Anterior cingulate cortex (tissue), 58 donors: ENCODE results near the gene KPNA2.
A peak's percentile ranks its signal among the peaks of the same experiment; 100 is the strongest.
"Not testable (repeated sequence)": the region's sequence is repeated elsewhere in the genome, so short reads cannot be mapped to it uniquely, and the experiment has no call there.

Source experiments
- DNase-seq, 58 donors: peaks; one replicate each; lab custom pipeline; 2025; lab: John Stamatoyannopoulos, UW

KPNA2 gene

GRCh38 chr17:68035523-68036303, at the start of gene KPNA2:
Gene KPNA2, plus strand, starts transcription at chr17:68035735. Its CDS starts 1,398 bp downstream, at chr17:68037133.
- DNase-seq, result peak; percentile 78 to 98 (median 94)

DNA sequence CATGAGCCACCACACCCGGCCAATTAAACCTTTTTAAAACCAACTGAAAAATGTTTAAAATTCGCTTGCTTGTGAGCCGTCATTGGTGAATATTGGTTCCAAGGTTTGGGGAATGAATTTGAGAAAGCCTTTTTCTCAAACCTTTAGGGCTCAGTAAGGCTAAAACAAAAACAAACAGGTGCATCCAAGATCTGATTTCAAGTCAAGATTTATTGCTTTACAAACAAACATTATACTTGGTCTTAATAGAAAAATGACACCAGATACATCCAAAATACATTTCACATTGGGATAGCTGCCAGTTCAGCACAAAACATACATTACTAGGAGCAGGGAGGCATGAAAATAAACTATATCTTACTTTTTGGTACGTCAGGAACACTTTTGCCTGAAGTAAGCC, 44.6 kb upstream of the KPNA2 start:
- no peak for DNase-seq

DNA sequence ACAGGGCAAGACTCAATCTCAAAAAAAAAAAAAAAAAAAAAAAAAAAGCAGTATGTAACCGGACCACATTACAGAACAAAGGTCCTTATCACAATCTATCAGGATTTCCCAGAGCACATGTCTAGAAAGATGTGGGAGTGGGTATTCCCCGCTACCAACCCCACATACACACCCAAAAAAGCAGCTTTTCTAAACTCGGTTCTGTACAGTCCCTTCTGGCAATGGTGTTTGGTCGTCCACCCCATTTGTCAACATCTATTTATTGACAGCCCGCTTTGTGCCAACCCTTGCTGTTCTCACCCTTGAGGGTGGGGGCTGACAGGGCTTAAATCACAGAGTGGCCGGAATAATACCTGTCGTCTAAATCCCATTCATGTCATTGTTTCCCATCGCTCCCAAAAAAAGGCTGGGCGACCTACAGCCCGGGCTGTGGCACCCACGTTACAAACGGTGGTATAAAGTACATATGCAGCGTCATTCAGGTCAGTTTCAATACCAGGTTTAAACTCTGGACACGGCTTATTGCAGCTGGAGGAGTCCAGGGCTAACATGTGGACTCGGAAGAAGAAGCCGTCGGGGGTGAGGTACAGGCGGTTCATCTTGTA, 42.9 kb upstream of the KPNA2 start:
- DNase-seq, result peak in 3 of 58 donors; percentile 35 to 45 (median 41)

GRCh38 chr17:67993153-67993997, 42.2 kb upstream of the KPNA2 start:
- DNase-seq, result peak in 55 of 58 donors; percentile 24 to 90 (median 76)

DNA sequence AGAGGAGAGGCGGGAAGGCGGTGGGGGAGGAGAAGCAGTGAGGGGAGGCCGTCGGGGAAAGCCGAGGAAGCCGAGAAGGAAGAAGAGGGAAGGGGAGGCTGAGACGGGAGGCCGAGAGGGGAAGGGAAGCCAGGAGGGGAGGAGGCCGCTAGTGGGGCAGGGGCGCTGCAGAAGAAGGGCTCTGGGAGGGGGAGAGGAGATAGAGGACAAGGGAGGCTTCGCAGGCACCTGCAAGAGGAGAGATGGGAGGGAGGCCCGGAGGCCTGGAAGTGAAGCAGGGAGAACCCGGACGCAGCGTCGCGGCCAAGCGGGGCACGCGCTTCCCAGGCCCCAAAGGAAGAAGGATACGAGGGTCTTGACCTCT, 41.6 kb upstream of the KPNA2 start:
- DNase-seq, result peak in 4 of 58 donors; percentile 45 to 68 (median 56)

DNA sequence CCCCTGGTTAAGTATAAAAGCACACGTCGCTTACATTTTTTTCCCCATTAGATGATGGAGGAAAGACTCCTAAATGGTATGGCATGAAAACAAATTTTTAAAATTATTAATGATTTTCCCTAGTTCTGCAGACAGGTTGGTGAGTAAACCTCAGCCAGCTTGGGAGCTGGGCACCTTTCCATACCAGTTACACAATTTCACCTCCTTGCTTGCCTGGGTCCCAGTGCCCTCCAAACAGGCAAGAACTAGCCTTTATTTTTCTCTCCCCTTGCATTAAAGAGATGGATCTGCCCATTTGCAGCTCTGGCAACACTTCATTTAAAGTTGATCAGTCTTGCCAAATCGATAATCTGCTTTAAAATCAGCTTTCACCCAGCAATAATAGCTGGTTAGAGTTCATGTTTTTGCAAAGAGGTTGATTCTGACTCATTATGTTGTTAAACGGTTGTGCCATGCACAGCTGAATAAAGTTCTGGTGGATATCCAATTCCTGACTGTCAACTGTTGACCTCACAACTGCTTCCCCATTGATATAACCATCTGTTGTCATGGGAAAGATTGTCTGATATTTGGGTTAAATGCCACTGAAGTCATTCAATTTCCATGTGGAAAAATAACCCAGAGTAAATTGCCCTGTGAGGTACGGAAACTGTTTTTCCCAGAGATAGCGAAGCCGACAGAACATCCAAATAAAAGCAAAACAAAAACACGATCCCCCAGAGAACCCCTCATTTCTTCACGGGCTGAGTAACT, 40.5 kb upstream of the KPNA2 start:
- DNase-seq, result peak in 4 of 58 donors; percentile 12 to 36 (median 22)

DNA sequence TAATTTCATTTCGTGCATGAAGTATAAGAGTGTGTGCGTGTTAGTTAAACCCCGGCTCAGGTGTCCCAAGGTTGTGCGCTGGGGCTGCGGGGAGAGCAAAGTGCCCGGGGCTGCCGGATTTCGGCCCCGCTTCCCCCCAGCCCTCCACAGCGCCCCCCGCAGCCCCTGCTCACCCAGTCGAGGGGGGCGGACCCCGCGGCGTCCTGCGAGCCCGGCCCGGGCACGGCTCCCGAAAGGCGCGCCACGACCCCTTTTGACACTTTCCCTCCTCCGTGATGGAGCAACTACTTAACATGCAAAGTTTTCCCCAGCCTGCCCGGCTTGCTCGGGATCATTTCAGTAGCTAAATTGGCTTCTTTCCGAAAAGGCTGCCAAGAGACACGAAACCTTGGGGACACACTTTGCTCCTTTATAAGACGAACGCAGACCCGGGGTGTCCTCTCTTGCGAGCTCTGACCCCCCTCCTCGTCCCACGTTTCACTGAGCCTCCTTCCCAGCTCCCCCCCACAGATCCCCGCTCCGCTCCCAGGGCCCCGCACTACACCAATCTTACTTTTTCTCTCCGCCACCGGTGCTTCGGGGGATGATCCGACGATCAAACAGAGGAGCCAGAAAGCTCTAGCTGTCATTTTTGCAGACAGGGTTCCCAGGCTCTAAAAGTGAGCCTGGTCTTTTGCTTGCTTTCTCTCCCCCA, 39.8 kb upstream of the KPNA2 start:
- peak in 29 of 58 donors; percentile 3 to 68 (median 27) for DNase-seq

DNA sequence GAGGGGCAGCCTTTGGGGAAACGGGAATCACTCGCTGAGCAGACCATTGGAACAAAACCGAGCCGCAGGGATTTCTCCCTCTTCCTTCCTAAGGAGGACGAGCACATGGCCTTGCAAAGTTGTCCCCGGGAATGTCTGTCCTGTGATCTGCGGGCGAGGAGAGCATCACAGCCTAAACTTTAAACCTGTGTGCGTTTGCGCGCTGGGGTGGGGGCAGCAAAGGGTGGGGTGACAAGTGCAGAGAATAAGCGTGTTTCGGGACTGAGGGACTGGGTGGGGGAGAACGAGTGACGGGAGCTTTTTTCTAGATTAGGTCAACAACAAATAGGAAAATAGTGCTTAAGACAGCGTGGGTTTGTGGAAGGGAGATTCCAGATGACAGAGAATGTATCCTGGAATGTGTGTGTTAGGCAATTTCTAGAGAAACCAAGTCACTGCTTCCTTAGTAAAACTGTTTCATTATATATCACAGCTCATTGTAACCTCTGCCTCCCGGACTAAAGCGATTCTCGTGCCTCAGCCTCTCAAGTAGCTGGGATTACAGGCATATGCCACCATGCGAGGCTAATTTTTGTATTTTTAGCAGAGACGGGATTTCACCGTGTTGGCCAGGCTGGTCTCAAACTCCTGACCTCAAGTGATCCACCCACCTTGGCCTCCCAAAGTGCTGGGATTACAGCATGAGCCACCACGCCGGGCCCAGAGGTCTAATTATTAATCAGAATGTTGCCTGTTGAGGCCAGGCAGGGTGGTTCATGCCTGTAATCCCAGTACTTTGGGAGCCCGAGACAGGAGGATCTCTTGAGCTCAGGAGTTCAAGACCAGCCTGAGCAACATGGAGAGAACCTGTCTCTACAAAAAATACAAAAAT, 39.0 kb upstream of the KPNA2 start, which contains the start of gene C17orf58:
C17orf58 (minus strand) TSS at position 169 of the 871 bp plus-strand sequence. CDS start 271 bp downstream, outside the sequence.
- DNase-seq, result peak in 3 of 58 donors; percentile 5 to 40 (median 8)

DNA sequence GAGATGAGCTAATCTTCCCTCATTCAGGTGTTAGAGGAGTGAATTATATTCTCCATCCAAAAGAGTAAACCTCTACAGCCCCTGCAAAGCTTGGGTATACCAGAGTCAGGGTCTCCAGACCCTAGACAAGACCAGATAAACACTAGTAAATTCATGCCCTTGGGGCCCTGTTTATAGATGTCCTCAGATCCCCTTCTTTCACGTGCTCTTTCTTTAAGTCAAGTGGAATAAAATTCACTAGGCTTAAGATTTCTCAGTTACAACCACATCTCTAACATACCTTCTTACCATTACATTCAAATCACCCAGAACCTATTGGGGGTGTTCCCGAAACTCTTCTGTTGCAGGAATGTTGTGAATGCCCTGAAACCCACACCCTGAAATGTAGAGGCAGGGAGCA, 37.1 kb upstream of the KPNA2 start:
- DNase-seq, result no peak

DNA sequence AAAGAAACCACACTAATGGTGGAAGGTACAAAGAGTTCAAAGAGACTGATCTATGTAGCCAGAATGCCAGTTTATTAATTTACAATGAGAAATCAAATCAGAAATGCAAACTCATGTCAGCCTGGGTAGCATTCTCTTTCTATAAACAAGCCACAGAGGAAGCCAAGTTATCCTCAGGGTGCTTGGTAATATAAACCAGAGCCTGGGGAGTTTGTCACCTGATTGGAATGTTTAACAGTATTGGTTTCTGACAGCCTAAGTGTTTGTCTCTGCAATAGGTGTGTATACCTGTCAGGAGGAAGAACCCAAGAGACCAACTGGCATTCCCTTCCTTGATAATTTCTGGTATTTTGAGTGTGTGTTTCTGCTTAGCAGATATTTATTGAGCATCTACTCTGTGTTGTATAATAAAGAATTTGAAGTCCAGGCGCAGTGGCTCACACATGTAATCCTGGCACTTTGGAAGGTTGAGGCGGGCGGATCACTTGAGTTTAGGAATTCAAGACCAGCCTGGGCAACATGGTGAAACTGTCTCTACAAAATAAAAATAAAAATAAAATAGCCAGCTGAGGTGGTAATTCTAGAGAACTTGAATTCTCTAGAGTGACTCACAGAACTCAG, 36.1 kb upstream of the KPNA2 start:
- DNase-seq, result no peak

DNA sequence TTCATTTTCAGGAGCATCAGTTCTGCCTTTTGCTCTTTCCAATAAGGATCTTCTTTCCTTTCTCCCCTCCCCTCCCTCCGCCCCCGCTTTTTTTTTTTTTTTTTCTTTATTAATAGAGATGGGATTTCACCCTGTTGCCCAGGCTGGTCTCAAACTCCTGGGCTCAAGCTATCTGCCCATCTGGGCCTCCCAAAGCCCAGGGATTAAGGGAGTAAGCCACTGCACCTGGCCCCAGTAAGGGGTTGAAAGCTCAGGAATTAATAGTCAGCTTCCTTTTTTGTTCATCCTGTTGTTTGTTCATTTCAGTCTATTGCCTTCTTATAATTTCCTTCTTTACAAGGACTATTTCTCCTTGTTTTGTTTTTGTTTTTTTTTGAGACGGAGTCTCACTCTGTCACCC, 31.3 kb upstream of the KPNA2 start:
- no peak for DNase-seq

GRCh38 chr17:68006797-68007196, 28.7 kb upstream of the KPNA2 start:
- no peak for DNase-seq

GRCh38 chr17:68011199-68011665, 24.3 kb upstream of the KPNA2 start:
- DNase-seq, result peak in 19 of 58 donors; percentile 4 to 44 (median 11)

GRCh38 chr17:68013385-68013784, 22.1 kb upstream of the KPNA2 start:
- DNase-seq, result no peak

DNA sequence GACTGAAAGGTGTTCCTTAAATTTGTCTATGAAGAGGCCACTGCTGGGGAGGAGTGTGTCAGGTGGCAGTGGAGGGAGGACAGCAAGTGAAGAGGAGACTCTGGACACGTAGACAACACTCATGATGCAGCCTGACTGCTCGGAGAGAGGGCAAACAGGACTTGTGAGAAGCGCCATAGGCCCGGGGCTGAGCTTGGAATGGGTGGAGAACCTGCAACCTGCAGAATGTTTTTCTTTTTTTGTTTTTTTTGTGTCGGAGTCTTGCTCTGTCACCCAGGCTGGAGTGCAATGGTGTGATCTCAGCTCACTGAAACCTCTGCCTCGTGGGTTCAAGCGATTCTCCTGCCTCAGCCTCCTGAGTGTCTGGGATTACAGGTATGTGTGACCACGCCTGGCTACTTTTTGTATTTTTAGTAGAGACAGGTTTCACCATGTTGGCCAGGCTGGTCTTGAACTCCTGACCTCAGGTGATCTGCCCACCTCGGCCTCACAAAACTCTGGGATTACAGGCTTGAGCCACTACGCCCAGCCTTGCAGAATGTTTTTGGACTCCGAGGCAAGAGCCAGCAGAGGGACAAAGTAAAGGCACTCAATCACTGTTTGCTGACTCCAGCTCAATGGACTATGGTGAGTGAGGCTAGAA, 20.3 kb upstream of the KPNA2 start:
- DNase-seq, result no peak

DNA sequence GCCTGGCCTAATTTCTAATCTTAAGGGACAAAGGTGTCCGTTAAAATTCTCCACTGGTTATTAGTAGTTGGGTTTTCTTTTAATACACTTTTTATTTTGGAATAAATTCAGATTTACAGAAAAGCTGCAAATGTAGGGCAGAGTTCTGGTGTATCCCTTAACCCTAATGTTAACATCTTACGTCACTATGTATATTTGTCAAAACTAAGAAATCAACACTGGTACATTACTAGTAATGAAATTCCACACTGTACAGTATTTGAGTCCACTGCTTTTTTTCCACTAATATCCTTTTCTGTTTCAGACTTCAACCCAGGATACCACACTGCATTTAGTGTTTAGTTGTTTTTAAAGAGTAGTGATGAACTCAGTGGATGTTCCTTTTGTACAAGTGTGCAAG, 18.7 kb upstream of the KPNA2 start:
- DNase-seq, result no peak

- DNase-seq, result not testable (repeated sequence)
Measured at GRCh38 chr17:68018493-68018892, 17.0 kb upstream of the KPNA2 start.

- peak in 4 of 58 donors; percentile 5 to 56 (median 10) for DNase-seq
Measured at GRCh38 chr17:68019336-68019674, 16.2 kb upstream of the KPNA2 start.
